HG03135 (cell line): ENCODE measurements around the gene SLC35B2.
"Not testable (repeated sequence)": the region's sequence is repeated elsewhere in the genome, so short reads cannot be mapped to it uniquely, and the experiment has no call there.

Experiments used
- ATAC-seq: cut with Tn5 transposase; IDR thresholded peaks from one replicate; pipeline ENCODE4 v1.9.1; 2021; ENCODE audit warnings: mild to moderate bottlenecking, moderate library complexity; ENCODE audit not compliant: unreplicated experiment

SLC35B2 gene

GRCh38 chr6:44237021-44237812, 20.1 kb downstream of the SLC35B2 start:
- ATAC-seq, result peak; percentile 45

DNA sequence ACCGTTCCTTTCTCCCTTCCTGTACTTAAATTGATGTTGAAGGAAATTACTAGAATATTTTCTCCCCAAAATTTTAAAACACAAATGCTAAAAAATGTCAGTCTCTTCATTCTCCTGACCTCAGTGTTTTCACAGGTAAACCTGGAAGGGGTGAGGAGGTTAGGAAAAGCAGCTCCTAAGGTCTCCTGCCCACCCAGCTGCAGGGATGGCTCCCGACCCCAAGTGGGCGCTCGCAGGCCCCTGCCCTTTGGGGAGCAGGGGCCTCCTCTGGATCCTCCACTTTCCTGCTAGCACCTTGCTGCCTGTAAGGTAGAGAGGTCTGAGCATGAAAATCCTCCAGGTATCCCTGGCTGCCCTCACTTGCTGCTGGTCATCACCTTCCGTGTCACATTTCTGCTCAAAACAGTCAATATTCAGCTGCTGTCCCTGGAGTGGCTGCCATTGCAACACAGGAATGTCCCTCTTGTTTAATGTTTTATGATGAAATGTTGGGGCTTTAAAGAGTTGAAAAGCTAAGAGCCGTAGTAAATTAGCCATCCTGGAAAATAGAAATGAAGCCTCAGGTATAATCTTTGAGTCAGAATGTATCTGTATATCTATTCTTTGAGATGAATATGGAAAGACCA, 21.3 kb downstream of the SLC35B2 start:
- ATAC-seq, result no peak

GRCh38 chr6:44235269-44235668, 22.1 kb downstream of the SLC35B2 start:
- ATAC-seq, result no peak

DNA sequence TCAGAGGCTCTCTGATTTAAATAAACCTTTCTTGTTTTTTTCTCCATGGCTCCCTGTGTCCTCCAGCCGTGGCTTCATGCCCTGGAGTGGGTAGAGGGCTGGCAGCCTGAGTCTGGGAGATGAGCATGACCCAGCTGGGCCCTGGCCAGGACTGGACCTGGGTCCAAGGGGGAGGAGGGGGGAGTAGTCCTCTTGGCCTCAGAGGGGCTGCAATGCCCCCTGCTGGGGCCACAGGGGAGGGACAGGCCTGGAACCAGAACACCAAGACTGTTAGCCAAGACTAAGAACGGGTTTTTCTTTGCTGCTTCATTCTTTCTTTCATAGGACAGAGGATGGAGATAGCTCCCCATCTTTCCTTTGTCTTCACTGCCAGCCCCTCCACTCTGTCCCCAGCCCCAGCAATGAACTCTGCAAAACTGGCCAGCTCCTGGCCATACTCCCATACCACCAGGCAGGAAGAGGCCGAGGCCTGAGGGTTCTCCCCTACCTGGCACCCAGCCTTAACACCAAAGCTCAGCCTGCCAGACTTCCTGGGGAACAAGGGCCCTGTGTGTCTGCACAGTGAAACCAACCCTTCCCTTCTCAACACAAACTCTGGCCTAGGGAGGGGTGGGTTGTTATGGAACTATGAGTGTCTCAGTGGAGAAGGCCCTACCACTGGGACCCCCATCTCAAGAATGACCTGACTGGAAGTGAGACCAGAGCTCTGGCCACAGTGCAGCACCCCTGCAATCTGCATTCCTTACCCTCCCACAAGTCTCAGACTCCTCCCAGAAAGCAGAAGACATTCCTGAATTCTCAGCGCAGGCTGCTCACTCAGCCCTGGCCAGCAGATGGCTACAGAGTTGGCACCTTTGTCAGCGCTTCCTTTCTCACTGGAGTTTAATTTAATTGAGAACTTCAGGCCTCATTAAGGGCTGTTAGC, 23.0 kb downstream of the SLC35B2 start:
- no peak for ATAC-seq

- ATAC-seq, result no peak
These were observed 23.7 kb downstream of the SLC35B2 start for GRCh38 chr6:44233567-44234100.

- no peak for ATAC-seq
These were observed 24.4 kb downstream of the SLC35B2 start for GRCh38 chr6:44232676-44233566.

GRCh38 chr6:44231426-44231825, 25.9 kb downstream of the SLC35B2 start:
- ATAC-seq, result not testable (repeated sequence)

GRCh38 chr6:44230034-44230675, 27.2 kb downstream of the SLC35B2 start:
- ATAC-seq, result no peak

GRCh38 chr6:44229376-44230033, 27.8 kb downstream of the SLC35B2 start:
- ATAC-seq, result no peak

DNA sequence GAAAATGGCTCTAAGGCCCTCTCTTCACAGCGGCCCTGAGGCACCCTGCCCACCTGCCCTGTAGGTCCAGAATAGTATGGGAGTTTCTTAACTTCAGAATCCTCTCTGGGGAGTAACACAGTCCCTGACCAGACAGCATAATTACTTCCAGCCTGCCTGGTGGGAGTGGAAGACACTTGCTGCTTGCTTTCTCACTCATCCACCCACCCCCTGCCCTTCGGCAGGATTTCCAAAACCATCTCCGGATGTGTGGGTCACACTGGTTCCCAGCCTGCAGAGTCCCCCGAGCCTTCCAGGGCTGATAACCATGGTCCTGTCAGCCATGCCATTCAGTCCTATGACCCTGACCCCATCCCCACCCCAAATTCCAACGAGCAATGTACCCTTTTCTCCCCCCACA, 28.5 kb downstream of the SLC35B2 start:
- no peak for ATAC-seq

- no peak for ATAC-seq
These were observed 28.9 kb downstream of the SLC35B2 start for GRCh38 chr6:44228433-44228832.

DNA sequence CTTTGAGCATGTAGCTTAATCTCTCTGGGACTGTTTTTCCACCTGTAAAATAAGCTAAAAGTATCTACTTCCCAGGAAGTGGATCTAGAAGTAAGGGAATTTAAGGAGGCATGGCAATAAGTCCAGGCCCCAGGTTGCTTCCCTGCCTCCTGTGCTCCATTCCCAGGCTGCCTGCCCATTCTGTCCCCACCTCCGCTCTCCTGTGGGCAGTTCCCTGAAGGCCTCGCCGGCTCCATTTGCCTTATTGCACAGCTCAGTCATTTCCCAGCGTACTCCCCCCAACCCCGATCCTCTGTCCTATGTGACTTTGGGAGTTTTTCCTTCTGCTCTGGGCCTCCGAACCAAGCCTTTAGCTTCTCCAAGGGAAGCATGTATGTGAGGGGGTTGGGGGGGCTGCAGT, 29.3 kb downstream of the SLC35B2 start:
- ATAC-seq, result no peak

DNA sequence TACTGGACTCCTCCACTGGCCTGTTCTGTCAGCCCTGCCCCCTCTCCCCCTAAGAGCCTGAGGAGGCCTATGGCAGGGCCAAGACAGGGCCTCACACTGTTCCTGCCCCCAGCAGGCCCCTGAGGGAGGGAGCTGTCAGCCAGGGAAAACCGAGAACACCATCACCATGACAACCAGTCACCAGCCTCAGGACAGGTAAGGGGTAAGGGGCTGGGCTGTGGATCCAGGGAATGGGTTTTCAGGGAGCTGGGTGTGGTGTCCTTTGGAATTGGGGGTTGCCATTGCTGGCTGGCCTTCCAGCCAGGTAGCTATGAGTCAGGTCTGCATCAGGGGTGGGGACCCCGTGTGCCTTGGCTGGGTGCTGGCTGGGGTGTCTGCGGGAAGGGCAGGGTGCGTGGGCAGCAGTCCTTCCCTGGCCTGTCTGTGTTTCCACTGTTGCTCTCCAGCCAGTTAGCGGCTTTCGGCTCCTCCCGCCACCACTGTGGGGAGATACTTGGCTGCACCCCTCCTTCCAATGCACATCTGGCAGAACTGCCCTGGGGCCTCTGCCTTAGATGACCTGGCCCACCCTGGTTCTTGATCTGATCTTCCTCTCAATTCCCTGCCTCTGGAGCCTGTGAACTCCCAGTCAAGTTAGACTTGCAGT, 30.1 kb downstream of the SLC35B2 start:
- no peak for ATAC-seq

DNA sequence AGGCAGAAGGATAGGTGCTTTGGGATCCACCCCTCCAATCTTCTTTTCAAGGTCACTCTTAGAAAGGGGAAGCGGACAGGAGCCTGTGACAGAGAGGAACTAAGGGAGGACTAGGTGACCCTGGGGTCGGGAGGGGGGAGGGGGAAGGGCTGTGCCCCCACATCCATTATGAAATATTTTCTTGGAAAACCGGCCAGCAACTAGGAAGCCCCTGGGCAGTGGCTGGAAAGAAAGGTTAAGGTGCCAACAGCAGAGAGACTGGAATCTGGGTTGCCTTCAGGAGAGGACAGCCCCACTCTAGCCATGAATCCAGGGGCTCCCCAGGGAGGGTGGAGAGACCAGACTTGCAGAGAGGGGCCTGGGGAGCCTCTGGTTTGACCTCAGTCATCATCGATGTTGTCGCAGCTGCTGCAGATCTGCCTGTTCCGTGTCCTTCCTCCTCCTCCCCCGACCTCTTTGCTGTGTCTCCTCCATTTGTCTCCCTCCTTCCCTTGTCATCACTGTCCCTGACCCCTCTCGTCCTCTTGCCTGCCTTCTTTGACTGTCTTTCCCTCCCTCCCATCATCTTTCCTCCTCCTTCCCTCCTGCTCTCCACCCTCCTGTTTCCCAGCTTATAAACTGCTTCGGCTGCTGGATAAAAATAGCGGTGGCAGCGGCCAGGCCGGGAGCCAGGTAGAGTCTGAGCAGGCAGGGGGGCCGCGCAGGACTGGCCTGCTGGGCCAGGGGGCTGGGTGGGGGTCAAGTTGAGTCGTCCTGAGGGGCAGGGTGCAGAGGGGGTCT, 30.8 kb downstream of the SLC35B2 start:
- no peak for ATAC-seq

GRCh38 chr6:44225579-44226325, 31.6 kb downstream of the SLC35B2 start:
- ATAC-seq, result no peak

DNA sequence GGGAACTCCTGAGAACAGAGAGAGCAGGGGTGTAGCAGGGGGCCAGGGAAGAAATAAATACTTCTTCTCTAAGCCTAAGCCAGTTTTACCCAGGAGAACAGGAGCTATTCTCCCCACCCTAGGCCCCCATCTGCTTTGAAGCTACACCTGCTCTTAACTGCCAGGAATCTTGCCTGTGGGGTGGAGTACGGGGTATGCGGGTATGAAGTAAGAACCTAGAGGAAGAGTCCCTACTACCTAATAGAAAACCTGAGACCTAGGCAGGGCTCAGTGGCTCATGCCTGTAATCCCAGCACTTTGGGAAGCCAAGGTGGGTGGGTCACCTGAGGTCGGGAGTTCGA, 32.4 kb downstream of the SLC35B2 start:
- ATAC-seq, result no peak
